GM18520 (cell line): ENCODE results near the gene FN3K.

ENCODE experiments used
- ATAC-seq: cut with Tn5 transposase; IDR thresholded peaks from one replicate; pipeline ENCODE4 v1.9.1; 2021; ENCODE audit not compliant: unreplicated experiment

FN3K gene

GRCh38 chr17:82793974-82794630 is 58.7 kb downstream of the FN3K start:
- no peak for ATAC-seq

- no peak for ATAC-seq
Observed at GRCh38 chr17:82794781-82795482, 59.5 kb downstream of the FN3K start.

GRCh38 chr17:82795615-82796014 is 60.2 kb downstream of the FN3K start:
- no peak for ATAC-seq

GRCh38 chr17:82797061-82797460 is 61.6 kb downstream of the FN3K start:
- no peak for ATAC-seq

GRCh38 chr17:82798752-82799151 is 63.3 kb downstream of the FN3K start:
- no peak for ATAC-seq

GRCh38 chr17:82799591-82799990 is 64.2 kb downstream of the FN3K start:
- ATAC-seq: no peak
